Thyroid gland (tissue), 4 donors: ENCODE data around the gene CFDP1. TPM values are rescaled to one million over a fixed set of nuclear protein-coding genes. Genes with fewer than 3 reads are reported as not detected.

Experiments used
- DNase-seq, 2 donors: peaks; one replicate each; pipeline ENCODE4 v3.0.0-alpha.2; 2019
- H3K27ac ChIP-seq, 3 donors: fragments of 200-600 bp; sonication (generic); 1 replicate in 2 of 3; 2 replicates in 1 of 3; pipeline ENCODE4 v1.5.1; 2016 to 2019; ENCODE audit warnings: mild to moderate bottlenecking in 1 of 3, moderate library complexity in 1 of 3
- H3K27me3 ChIP-seq: fragments of 200-600 bp; sonication (generic); one replicate; pipeline ENCODE4 v1.5.1; 2019
- H3K36me3 ChIP-seq, 2 donors: fragments of 200-600 bp; sonication (generic); one replicate each; pipeline ENCODE4 v1.5.1; 2016 to 2019
- H3K4me1 ChIP-seq, 2 donors: fragments of 200-600 bp; sonication (generic); one replicate each; pipeline ENCODE4 v1.5.1; 2017 to 2019
- H3K4me3 ChIP-seq, 3 donors: fragments of 200-600 bp; sonication (generic); replicated peaks in 1 of 3; 1 replicate in 2 of 3; 2 replicates in 1 of 3; pipeline ENCODE4 v1.5.1; 2016; ENCODE audit warnings: mild to moderate bottlenecking in 1 of 3
- H3K9me3 ChIP-seq: fragments of 200-600 bp; sonication (generic); one replicate; pipeline ENCODE4 v1.5.1; 2017
- POLR2A ChIP-seq, 2 donors: fragments of 450-650 bp; IDR thresholded peaks; one replicate each; pipeline ENCODE4 v1.6.1; 2017; ENCODE audit warnings: antibody characterized with exemption in 2 of 2, mild to moderate bottlenecking in 2 of 2, moderate library complexity in 1 of 2
- WGBS, 2 donors: methylation state at CpG; one replicate each; pipeline ENCODE4 v1.1.5; 2017; 5-methylcytosine and 5-hydroxymethylcytosine counted together
- intact Hi-C: fragments of 100-400 bp; cut with DNase I; formaldehyde crosslinking; loops from one replicate; pipeline ENCODE4 v1.15.1; 2023
- total RNA-seq, 4 donors: library from RNA; depleted of rRNA; stranded (reverse); fragments of >200 nt; gene quantifications; one replicate each; pipeline ENCODE4 v1.2.3, GENCODE V29; 2016
- TF ChIP-seq, protein P1 (sequence below), 6 experiments: fragments of 200-600 bp in 3 of 6; fragments of 450-650 bp in 3 of 6; sonication (generic) in 3 of 6; IDR thresholded peaks; one replicate each; pipeline ENCODE4 v1.5.1; 2016 to 2019; ENCODE audit warnings: antibody characterized with exemption in 6 of 6, mild to moderate bottlenecking in 2 of 6, inconsistent platforms in 1 of 6, moderate library complexity in 1 of 6

The CFDP1 gene
- total RNA-seq, 4 donors from 2014 or later = 50.5 to 77.9 (median 60.7) TPM

DNA sequence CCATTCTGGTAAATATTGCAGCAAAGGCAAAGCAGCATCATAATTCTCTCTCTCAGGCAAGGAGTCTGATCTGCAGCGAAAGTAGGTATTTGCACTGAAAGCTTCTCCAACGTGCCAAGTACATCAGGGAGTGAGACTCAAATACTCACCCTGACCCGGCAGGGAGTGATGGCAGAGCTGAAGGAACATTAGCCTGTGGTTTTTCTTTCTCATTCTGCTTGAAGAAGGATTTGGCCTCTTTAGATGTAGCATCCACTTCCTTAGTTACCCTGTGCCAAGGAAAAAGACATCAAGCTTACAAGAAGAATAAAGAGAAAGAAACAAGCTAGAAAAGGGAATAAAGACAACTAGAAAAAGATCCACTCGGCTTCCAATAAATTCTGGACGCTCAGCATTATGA lies 38.4 kb downstream of the CFDP1 start:
- no peaks in the 10 kb centered on the region for H3K9me3 ChIP-seq
- H3K27ac ChIP-seq = no peak overlapping the region
- no peaks in the 10 kb centered on the region for H3K4me1 ChIP-seq
- no peak for DNase-seq
- WGBS, 2 donors = 87 to 90% methylated on average over 5 of the region's 5 CpGs
- intact Hi-C loops = no loop called here
- H3K27me3 ChIP-seq = no peaks in the 10 kb centered on the region
- TF ChIP-seq, protein P1, sequence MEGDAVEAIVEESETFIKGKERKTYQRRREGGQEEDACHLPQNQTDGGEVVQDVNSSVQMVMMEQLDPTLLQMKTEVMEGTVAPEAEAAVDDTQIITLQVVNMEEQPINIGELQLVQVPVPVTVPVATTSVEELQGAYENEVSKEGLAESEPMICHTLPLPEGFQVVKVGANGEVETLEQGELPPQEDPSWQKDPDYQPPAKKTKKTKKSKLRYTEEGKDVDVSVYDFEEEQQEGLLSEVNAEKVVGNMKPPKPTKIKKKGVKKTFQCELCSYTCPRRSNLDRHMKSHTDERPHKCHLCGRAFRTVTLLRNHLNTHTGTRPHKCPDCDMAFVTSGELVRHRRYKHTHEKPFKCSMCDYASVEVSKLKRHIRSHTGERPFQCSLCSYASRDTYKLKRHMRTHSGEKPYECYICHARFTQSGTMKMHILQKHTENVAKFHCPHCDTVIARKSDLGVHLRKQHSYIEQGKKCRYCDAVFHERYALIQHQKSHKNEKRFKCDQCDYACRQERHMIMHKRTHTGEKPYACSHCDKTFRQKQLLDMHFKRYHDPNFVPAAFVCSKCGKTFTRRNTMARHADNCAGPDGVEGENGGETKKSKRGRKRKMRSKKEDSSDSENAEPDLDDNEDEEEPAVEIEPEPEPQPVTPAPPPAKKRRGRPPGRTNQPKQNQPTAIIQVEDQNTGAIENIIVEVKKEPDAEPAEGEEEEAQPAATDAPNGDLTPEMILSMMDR (IDR thresholded peaks at IDR 0.05) = no peak
- no peak for TF ChIP-seq POLR2A (IDR thresholded peaks at IDR 0.05)
- no peak overlapping the region for H3K4me3 ChIP-seq
- H3K36me3 ChIP-seq = peaks cover 0 to 10% of the 10 kb centered on the region in 2 donors

DNA sequence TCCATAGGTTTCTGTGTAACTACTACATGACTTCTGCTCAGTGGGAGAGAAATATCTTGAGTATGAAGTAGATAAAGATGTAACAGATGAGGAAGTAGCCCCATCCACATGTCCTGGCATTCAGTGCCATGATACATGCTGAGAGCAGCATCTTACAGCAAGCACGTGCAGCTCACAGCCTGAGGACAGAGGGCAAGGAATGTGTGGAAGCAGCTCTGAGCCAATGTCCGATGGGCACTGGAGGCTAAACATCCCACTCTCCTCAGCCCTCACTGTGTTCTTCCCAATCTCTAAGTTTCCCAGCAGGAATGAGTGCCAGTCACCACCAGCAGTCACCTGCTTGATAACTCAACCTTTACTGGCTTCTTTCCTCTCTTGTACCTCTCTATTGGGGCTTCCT lies 40.4 kb downstream of the CFDP1 start:
- intact Hi-C loops = no loop called here
- Histone ChIP-seq H3K27ac (no peak overlapping the region), H3K27me3 (no peaks in the 10 kb centered on the region), H3K4me1 (no peaks in the 10 kb centered on the region), H3K36me3 (peaks cover 0 to 10% of the 10 kb centered on the region in 2 donors), H3K9me3 (no peaks in the 10 kb centered on the region), H3K4me3 (no peak overlapping the region)
- WGBS, 2 donors = 88 to 95% methylated on average over 2 of the region's 2 CpGs
- TF ChIP-seq POLR2A (IDR thresholded peaks at IDR 0.05) = no peak
- TF ChIP-seq, protein P1 (IDR thresholded peaks at IDR 0.05) = no peak
- no peak for DNase-seq

DNA sequence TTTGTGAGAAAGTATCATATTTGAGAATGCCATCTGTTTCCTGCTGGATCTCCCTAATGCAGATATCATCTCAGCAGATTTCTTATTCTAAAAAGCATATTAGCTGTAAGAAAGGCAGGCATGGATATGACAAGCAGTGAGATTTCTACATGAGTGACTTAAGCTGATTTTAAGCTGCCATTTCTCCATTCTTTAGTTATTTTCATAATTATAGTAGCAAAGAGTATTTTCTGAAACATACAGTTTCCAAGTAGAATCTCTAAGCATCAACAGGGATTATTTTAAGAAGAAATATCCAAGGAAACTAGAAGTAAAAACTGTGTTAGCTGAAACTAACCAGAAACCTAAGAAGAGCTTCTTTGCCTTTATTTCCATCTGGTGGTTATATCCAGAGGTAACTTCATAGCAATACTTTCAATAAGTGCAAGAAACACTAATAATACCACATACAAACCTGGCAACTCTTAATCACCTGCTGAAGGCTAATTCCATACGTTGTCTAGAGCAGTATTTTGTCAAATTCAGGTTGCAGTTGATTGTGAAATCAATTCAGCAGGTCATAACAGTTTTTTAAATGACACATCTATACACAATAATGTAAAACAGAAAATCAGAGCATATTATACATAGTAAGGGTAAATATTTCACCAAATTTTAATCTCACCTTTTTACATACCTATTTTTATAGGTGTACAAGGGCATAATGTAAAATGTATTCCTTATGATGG lies 42.2 kb downstream of the CFDP1 start:
- Histone ChIP-seq H3K4me1 (no peaks in the 10 kb centered on the region), H3K4me3 (no peak overlapping the region), H3K27me3 (no peaks in the 10 kb centered on the region), H3K9me3 (no peaks in the 10 kb centered on the region), H3K36me3 (peaks cover 0 to 10% of the 10 kb centered on the region in 2 donors), H3K27ac (peak overlapping the region in 1 of 3 donors; percentile 12)
- TF ChIP-seq POLR2A (IDR thresholded peaks at IDR 0.05) = no peak
- TF ChIP-seq, protein P1 (IDR thresholded peaks at IDR 0.05) = no peak
- WGBS, 2 donors = 86 to 90% methylated on average over 1 of the region's 1 CpG
- no peak for DNase-seq
- intact Hi-C loops = no loop called here

DNA sequence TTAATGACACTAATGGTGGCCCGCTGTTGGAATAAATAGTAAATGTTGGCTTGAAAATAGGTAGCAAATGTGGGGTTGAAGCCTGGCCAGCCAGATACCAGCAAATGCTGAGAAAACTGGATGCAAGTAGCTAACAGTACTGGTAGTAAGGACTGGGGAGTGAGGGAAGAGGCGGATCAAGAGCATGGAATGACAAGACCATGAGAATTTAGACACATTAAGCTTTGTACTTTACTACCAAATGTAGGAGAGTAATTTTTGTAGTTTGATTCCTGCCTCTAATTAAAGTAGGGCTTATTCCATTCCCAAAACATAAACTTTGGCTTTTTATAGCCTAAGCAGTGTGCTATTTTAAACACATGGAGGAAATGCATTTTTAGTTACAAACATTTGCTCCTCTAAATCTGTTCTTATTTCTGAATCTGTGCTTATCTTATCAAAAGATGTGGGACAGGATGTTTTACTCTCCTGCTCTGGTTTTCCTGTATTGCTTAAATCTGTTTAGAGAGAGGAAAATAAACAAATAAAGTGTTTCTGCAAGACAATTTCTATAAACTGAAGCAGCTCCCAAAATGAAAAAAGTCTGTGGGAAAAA lies 44.1 kb downstream of the CFDP1 start:
- Histone ChIP-seq H3K4me3 (no peak overlapping the region), H3K27me3 (no peaks in the 10 kb centered on the region), H3K4me1 (peaks cover 0 to 5% of the 10 kb centered on the region in 2 donors), H3K36me3 (peaks cover 0 to 6% of the 10 kb centered on the region in 2 donors), H3K9me3 (no peaks in the 10 kb centered on the region), H3K27ac (peak overlapping the region in 1 of 3 donors; percentile 50)
- TF ChIP-seq POLR2A (IDR thresholded peaks at IDR 0.05) = no peak
- TF ChIP-seq, protein P1 (IDR thresholded peaks at IDR 0.05) = no peak
- no peak for DNase-seq
- intact Hi-C loops = loop anchor here (10.0 kb wide), 1 partner anchor 184 kb away; the partner anchor contains the start of gene CTRB2
- 91% methylated on average over 2 of the region's 2 CpGs for WGBS, 2 donors

DNA sequence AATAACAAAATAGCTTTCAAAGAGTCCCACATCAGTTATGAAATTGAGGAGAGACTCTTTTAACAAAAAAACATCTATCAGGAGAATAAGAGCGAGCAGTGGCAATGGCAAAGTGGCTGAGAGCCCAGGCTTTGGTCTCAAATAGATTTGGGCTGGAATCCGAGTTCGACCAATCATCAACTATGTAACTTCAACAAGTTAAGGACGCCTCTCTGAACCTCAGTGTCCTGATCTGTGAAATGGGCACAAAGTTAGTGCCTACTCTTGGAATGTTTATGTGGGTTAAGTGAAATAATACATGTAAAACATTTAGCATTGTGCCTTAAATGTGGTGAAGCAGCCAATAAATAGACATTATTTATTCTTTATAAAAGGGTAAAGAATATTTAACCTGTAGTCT lies 45.4 kb downstream of the CFDP1 start:
- no peak for TF ChIP-seq POLR2A (IDR thresholded peaks at IDR 0.05)
- TF ChIP-seq, protein P1 (IDR thresholded peaks at IDR 0.05) = no peak
- Histone ChIP-seq H3K27me3 (no peaks in the 10 kb centered on the region), H3K36me3 (peaks cover 0 to 2% of the 10 kb centered on the region in 2 donors), H3K4me1 (peaks cover 0 to 5% of the 10 kb centered on the region in 2 donors), H3K4me3 (no peak overlapping the region), H3K9me3 (no peaks in the 10 kb centered on the region), H3K27ac (no peak overlapping the region)
- WGBS, 2 donors = 73 to 86% methylated on average over 4 of the region's 4 CpGs
- intact Hi-C loops = loop anchor here (10.0 kb wide), 1 partner anchor 183 kb away; the partner anchor contains the start of gene CTRB2
- DNase-seq = no peak
